HEK293 (cell line): Measurements from ENCODE around the gene ANKRD39.

Source experiments
- GFI1B ChIP-seq: fragments of 450-650 bp; formaldehyde crosslinking; IDR thresholded peaks from 2 replicates; pipeline ENCODE4 v1.5.1; 2016; ENCODE audit warnings: missing biosample characterization, missing genetic modification characterization
- MYNN ChIP-seq: fragments of 450-650 bp; formaldehyde crosslinking; IDR thresholded peaks from 2 replicates; pipeline ENCODE4 v1.5.1; 2016; ENCODE audit warnings: missing biosample characterization, missing genetic modification characterization, borderline replicate concordance
- REST ChIP-seq: fragments of 450-650 bp; formaldehyde crosslinking; IDR thresholded peaks from 2 replicates; pipeline ENCODE4 v1.5.1; 2016; ENCODE audit warnings: missing biosample characterization, missing genetic modification characterization
- SP3 ChIP-seq: fragments of 450-650 bp; formaldehyde crosslinking; IDR thresholded peaks from 2 replicates; pipeline ENCODE4 v1.5.1; 2016; ENCODE audit warnings: missing biosample characterization, missing genetic modification characterization
- ZBTB1 ChIP-seq: fragments of 450-650 bp; formaldehyde crosslinking; IDR thresholded peaks from 2 replicates; pipeline ENCODE4 v1.5.1; 2016; ENCODE audit warnings: missing biosample characterization, missing genetic modification characterization
- ZBTB11 ChIP-seq: fragments of 450-650 bp; formaldehyde crosslinking; conservative IDR thresholded peaks from 2 replicates; pipeline ENCODE4 v1.5.1; 2016; ENCODE audit warnings: low read depth, missing biosample characterization, missing genetic modification characterization
- ZBTB8A ChIP-seq: fragments of 450-650 bp; formaldehyde crosslinking; IDR thresholded peaks from 2 replicates; pipeline ENCODE4 v1.5.1; 2016; ENCODE audit warnings: missing biosample characterization, missing genetic modification characterization
- ZNF18 ChIP-seq: fragments of 450-650 bp; formaldehyde crosslinking; IDR thresholded peaks from 2 replicates; pipeline ENCODE4 v1.5.1; 2016; ENCODE audit warnings: missing biosample characterization, missing genetic modification characterization
- ZNF202 ChIP-seq: fragments of 450-650 bp; formaldehyde crosslinking; IDR thresholded peaks from 2 replicates; pipeline ENCODE4 v1.5.1; 2016; ENCODE audit warnings: missing biosample characterization, missing genetic modification characterization, borderline replicate concordance
- ZNF394 ChIP-seq: fragments of 450-650 bp; formaldehyde crosslinking; IDR thresholded peaks from 2 replicates; pipeline ENCODE4 v1.5.1; 2016; ENCODE audit warnings: missing biosample characterization, missing genetic modification characterization, mild to moderate bottlenecking, moderate library complexity, borderline replicate concordance
- ZNF426 ChIP-seq: fragments of 450-650 bp; formaldehyde crosslinking; IDR thresholded peaks from 2 replicates; pipeline ENCODE4 v1.5.1; 2017; ENCODE audit warnings: missing biosample characterization, missing genetic modification characterization, mild to moderate bottlenecking, inconsistent platforms, moderate library complexity
- ZNF530 ChIP-seq: fragments of 450-650 bp; formaldehyde crosslinking; IDR thresholded peaks from 2 replicates; pipeline ENCODE4 v1.5.1; 2016; ENCODE audit warnings: low read depth, missing biosample characterization, missing genetic modification characterization
- ZNF555 ChIP-seq: fragments of 450-650 bp; formaldehyde crosslinking; conservative IDR thresholded peaks from 2 replicates; pipeline ENCODE4 v1.5.1; 2017; ENCODE audit warnings: missing biosample characterization, mild to moderate bottlenecking, missing genetic modification characterization, inconsistent platforms
- ZNF558 ChIP-seq: fragments of 450-650 bp; formaldehyde crosslinking; IDR thresholded peaks from 2 replicates; pipeline ENCODE4 v1.5.1; 2016; ENCODE audit warnings: missing biosample characterization, missing genetic modification characterization
- ZNF560 ChIP-seq: fragments of 450-650 bp; formaldehyde crosslinking; IDR thresholded peaks from 2 replicates; pipeline ENCODE4 v1.5.1; 2017; ENCODE audit warnings: missing biosample characterization, missing genetic modification characterization, borderline replicate concordance
- ZNF623 ChIP-seq: fragments of 450-650 bp; formaldehyde crosslinking; IDR thresholded peaks from 2 replicates; pipeline ENCODE4 v1.5.1; 2016; ENCODE audit warnings: missing biosample characterization, missing genetic modification characterization
- ZNF629 ChIP-seq: fragments of 450-650 bp; formaldehyde crosslinking; IDR thresholded peaks from 2 replicates; pipeline ENCODE4 v1.5.1; 2017; ENCODE audit warnings: missing biosample characterization, missing genetic modification characterization
- ZNF654 ChIP-seq: fragments of 450-650 bp; formaldehyde crosslinking; IDR thresholded peaks from 2 replicates; pipeline ENCODE4 v1.5.1; 2016; ENCODE audit warnings: low read depth, missing biosample characterization, missing genetic modification characterization
- ZXDB ChIP-seq: fragments of 450-650 bp; formaldehyde crosslinking; IDR thresholded peaks from 2 replicates; pipeline ENCODE4 v1.5.1; 2016; ENCODE audit warnings: missing biosample characterization, missing genetic modification characterization

The ANKRD39 gene

GRCh38 chr2:96889502-96889901, 31.7 kb upstream of the ANKRD39 start (continued):
- TF ChIP-seq GFI1B (peak; percentile 31; the same call in 1 of the 2 replicates), ZNF202 (tag by site-specific recombination) (peak; percentile 91; the same call in 1 of the 2 replicates), MYNN (tag by site-specific recombination) (peak; percentile 20; the same call in 1 of the 2 replicates), ZNF530 (peak; percentile 69; the same call in 1 of the 2 replicates), ZNF18 (tag by site-specific recombination) (0 out of 2 replicates have a peak, but pooled peaks have one; percentile 19), SP3 (tag by site-specific recombination) (0 out of 2 replicates have a peak, but pooled peaks have one; percentile 33), ZNF555 (tag by site-specific recombination) (peak; percentile 82), REST (tag by site-specific recombination) (peak; percentile 76), ZBTB11 (tag by site-specific recombination) (peak; percentile 79), ZNF629 (tag by site-specific recombination) (peak; percentile 52; the same call in 1 of the 2 replicates), ZNF558 (peak; percentile 86), ZBTB8A (tag by site-specific recombination) (peak; percentile 77), ZXDB (tag by site-specific recombination) (0 out of 2 replicates have a peak, but pooled peaks have one; percentile 49), ZNF394 (tag by site-specific recombination) (peak; percentile 95), ZNF426 (tag by site-specific recombination) (peak; percentile 84), ZNF560 (tag by site-specific recombination) (peak; percentile 44; the same call in 1 of the 2 replicates), ZBTB1 (tag by site-specific recombination) (peak; percentile 36; the same call in 1 of the 2 replicates), ZNF654 (tag by site-specific recombination) (peak; percentile 44), ZNF623 (peak; percentile 79)
